CD4-positive, alpha-beta T cell treated with Interleukin-4 for 4 hours (primary cell): Measurements from ENCODE around the gene GALP.
"Not testable (repeated sequence)": the region's sequence is repeated elsewhere in the genome, so short reads cannot be mapped to it uniquely, and the experiment has no call there.

ENCODE experiments used
- DNase-seq: peaks from one replicate; pipeline ENCODE4 v3.0.0-alpha.2; 2020

The GALP gene

GRCh38 chr19:56148955-56149655 lies 26.7 kb upstream of the GALP start:
- DNase-seq = not testable (repeated sequence)

- no peak for DNase-seq
Measured at GRCh38 chr19:56149656-56150038, 26.2 kb upstream of the GALP start.

GRCh38 chr19:56150358-56150757 lies 25.4 kb upstream of the GALP start:
- no peak for DNase-seq

GRCh38 chr19:56152644-56153043 lies 23.2 kb upstream of the GALP start:
- DNase-seq = no peak

- no peak for DNase-seq
Measured at GRCh38 chr19:56153507-56153906, 22.3 kb upstream of the GALP start.

- DNase-seq = no peak
Measured at GRCh38 chr19:56155124-56155687, 20.6 kb upstream of the GALP start.

- no peak for DNase-seq
Measured at GRCh38 chr19:56156768-56157167, 19.0 kb upstream of the GALP start.

- DNase-seq = no peak
Measured at GRCh38 chr19:56158170-56158757, 17.5 kb upstream of the GALP start.

- DNase-seq = no peak
Measured at GRCh38 chr19:56159009-56159559, 16.7 kb upstream of the GALP start.

- DNase-seq = no peak
Measured at GRCh38 chr19:56159622-56160271, 16.1 kb upstream of the GALP start.

GRCh38 chr19:56161534-56161933 lies 14.3 kb upstream of the GALP start:
- no peak for DNase-seq

GRCh38 chr19:56162258-56162657 lies 13.6 kb upstream of the GALP start:
- DNase-seq = no peak

GRCh38 chr19:56163097-56163496 lies 12.7 kb upstream of the GALP start:
- no peak for DNase-seq

- DNase-seq = no peak
Measured at GRCh38 chr19:56167064-56167578, 8.7 kb upstream of the GALP start.

GRCh38 chr19:56170261-56170660 lies 5.5 kb upstream of the GALP start:
- DNase-seq = no peak

- DNase-seq = no peak
Measured at GRCh38 chr19:56174086-56174485, 1.7 kb upstream of the GALP start.

GRCh38 chr19:56174550-56174949 lies 1.3 kb upstream of the GALP start:
- no peak for DNase-seq

- not testable (repeated sequence) for DNase-seq
Measured at GRCh38 chr19:56176310-56176709, 502 bp downstream of the GALP start.

GRCh38 chr19:56176881-56177280 lies 1.1 kb downstream of the GALP start:
- no peak for DNase-seq

GRCh38 chr19:56177564-56178243 lies 1.9 kb downstream of the GALP start:
- DNase-seq = no peak

GRCh38 chr19:56189785-56190184 lies 14.0 kb downstream of the GALP start:
- DNase-seq = no peak

- no peak for DNase-seq
Measured at GRCh38 chr19:56191115-56191514, 15.3 kb downstream of the GALP start.

GRCh38 chr19:56191711-56192110 lies 15.9 kb downstream of the GALP start:
- no peak for DNase-seq
